RWPE1 (cell line): ENCODE measurements around the gene SDCCAG8.
A peak's percentile ranks its signal among the peaks of the same experiment; 100 is the strongest.

Experiments
- CTCF ChIA-PET: fragments of 350-600 bp; sonication (Branson Sonifier 250); formaldehyde crosslinking; extraction: SDS; loops from one replicate; lab custom pipeline; 2021; lab: Yijun Ruan, JAX
- POLR2A ChIA-PET: fragments of 400-600 bp; formaldehyde crosslinking; extraction: SDS; loops from one replicate; lab custom pipeline; 2020; ENCODE audit warnings: antibody characterized with exemption; ENCODE audit not compliant: low non-redundant PET; lab: Yijun Ruan, JAX
- DNase-seq: peaks from one replicate; pipeline ENCODE4 v3.0.0; 2012; ENCODE audit warnings: low spot score
- H3K27ac ChIP-seq: fragments of 450-650 bp; 2 replicates; pipeline ENCODE4 v1.5.1; 2017
- CTCF ChIP-seq: fragments of 450-650 bp; conservative IDR thresholded peaks from 2 replicates; pipeline ENCODE4 v1.5.1; 2017; ENCODE audit warnings: low read depth, mild to moderate bottlenecking

SDCCAG8 gene

GRCh38 chr1:243483952-243484351, 228.1 kb downstream of the SDCCAG8 start:
- POLR2A ChIA-PET: no interaction called here
- H3K27ac ChIP-seq: peak overlapping the region; percentile 63
- CTCF ChIA-PET: no interaction called here
- DNase-seq: no peak
- TF ChIP-seq CTCF: no peak

GRCh38 chr1:243487036-243487648, 231.3 kb downstream of the SDCCAG8 start:
- POLR2A ChIA-PET: no interaction called here

GRCh38 chr1:243487649-243488227, 231.9 kb downstream of the SDCCAG8 start:
- peak; percentile 85 for DNase-seq
- ChIA-PET CTCF (no interaction called here), POLR2A (no interaction called here)
- TF ChIP-seq CTCF: no peak
- H3K27ac ChIP-seq: peak overlapping the region; percentile 70

More at GRCh38 chr1:243487036-243487648, 231.3 kb downstream of the SDCCAG8 start:
- peak overlapping the region; percentile 70 for H3K27ac ChIP-seq
- no peak for TF ChIP-seq CTCF
- no peak for DNase-seq
- CTCF ChIA-PET: no interaction called here

- ChIA-PET CTCF (no interaction called here), POLR2A (no interaction called here)
- no peak for DNase-seq
- no peak for TF ChIP-seq CTCF
- H3K27ac ChIP-seq: peak overlapping the region; percentile 70
Observed at GRCh38 chr1:243488459-243489157, 232.8 kb downstream of the SDCCAG8 start.

- POLR2A ChIA-PET: no interaction called here
- no peak for DNase-seq
- CTCF ChIA-PET: no interaction called here
- H3K27ac ChIP-seq: peak overlapping the region; percentile 70
- no peak for TF ChIP-seq CTCF
Observed at GRCh38 chr1:243489158-243489527, 233.3 kb downstream of the SDCCAG8 start.

- no peak for TF ChIP-seq CTCF
- CTCF ChIA-PET: no interaction called here
- POLR2A ChIA-PET: no interaction called here
- H3K27ac ChIP-seq: no peak overlapping the region
- DNase-seq: no peak
Observed at GRCh38 chr1:243489681-243490546, 234.1 kb downstream of the SDCCAG8 start.
